SK-N-SH treated with all-trans-retinoic acid at 6 μM for 48 hours (cell line): ENCODE measurements around the gene ZMAT3.

Experiments
- ATAC-seq: fragments of 200-7000 bp; cut with Tn5 transposase; 3 replicates; pipeline ENCODE4 v1.9.1; 2020; ENCODE audit warnings: mild to moderate bottlenecking, moderate library complexity
- ARNTL ChIP-seq: fragments of 450-650 bp; formaldehyde crosslinking; IDR thresholded peaks from 2 replicates; pipeline ENCODE4 v1.5.0; 2020; ENCODE audit warnings: low read depth, mild to moderate bottlenecking, moderate library complexity, borderline replicate concordance
- BACH2 ChIP-seq: fragments of 250-450 bp; sonication (Bioruptor Pico); IDR thresholded peaks from 2 replicates; pipeline ENCODE4 v1.9.0; 2021; ENCODE audit warnings: mild to moderate bottlenecking, borderline replicate concordance
- CREB5 ChIP-seq: fragments of 250-450 bp; sonication (Bioruptor Pico); IDR thresholded peaks from 2 replicates; pipeline ENCODE4 v1.5.1; 2020; ENCODE audit warnings: low read depth, mild to moderate bottlenecking, moderate library complexity
- CSDC2 ChIP-seq: fragments of 250-450 bp; sonication (Bioruptor Pico); IDR thresholded peaks from 2 replicates; pipeline ENCODE4 v1.5.0; 2020; ENCODE audit warnings: mild to moderate bottlenecking, moderate library complexity
- CSRNP3 ChIP-seq: fragments of 250-450 bp; sonication (Bioruptor Pico); IDR thresholded peaks from 2 replicates; pipeline ENCODE4 v1.5.1; 2021; ENCODE audit warnings: mild to moderate bottlenecking, moderate library complexity
- ESRRG ChIP-seq: fragments of 250-450 bp; sonication (Bioruptor Pico); IDR thresholded peaks from 2 replicates; pipeline ENCODE4 v1.6.1; 2021; ENCODE audit warnings: mild to moderate bottlenecking
- GLIS3 ChIP-seq: fragments of 250-450 bp; sonication (Bioruptor Pico); IDR thresholded peaks from 2 replicates; pipeline ENCODE4 v1.5.0; 2020; ENCODE audit warnings: mild to moderate bottlenecking, moderate library complexity
- ISL1 ChIP-seq: fragments of 250-450 bp; sonication (Bioruptor Pico); IDR thresholded peaks from 2 replicates; pipeline ENCODE4 v2.1.2; 2022; ENCODE audit warnings: mild to moderate bottlenecking, moderate library complexity
- OSR1 ChIP-seq: fragments of 250-450 bp; sonication (Bioruptor Pico); IDR thresholded peaks from 2 replicates; pipeline ENCODE4 v1.8.0; 2022; ENCODE audit warnings: moderate library complexity, mild to moderate bottlenecking, inconsistent platforms
- PATZ1 ChIP-seq: fragments of 250-450 bp; sonication (Bioruptor Pico); IDR thresholded peaks from 2 replicates; pipeline ENCODE4 v1.8.0; 2020; ENCODE audit warnings: mild to moderate bottlenecking, moderate library complexity, borderline replicate concordance
- PPARA ChIP-seq: fragments of 250-450 bp; sonication (Bioruptor Pico); IDR thresholded peaks from 2 replicates; pipeline ENCODE4 v1.5.0; 2020; ENCODE audit warnings: mild to moderate bottlenecking, borderline replicate concordance
- RARB ChIP-seq: fragments of 250-450 bp; sonication (Bioruptor Pico); IDR thresholded peaks from 2 replicates; pipeline ENCODE4 v1.8.0; 2021; ENCODE audit warnings: mild to moderate bottlenecking, moderate library complexity
- SNAI2 ChIP-seq: fragments of 250-450 bp; sonication (Bioruptor Pico); IDR thresholded peaks from 2 replicates; pipeline ENCODE4 v1.5.0; 2020; ENCODE audit warnings: mild to moderate bottlenecking, moderate library complexity
- TCF4 ChIP-seq: fragments of 250-450 bp; sonication (Bioruptor Pico); IDR thresholded peaks from 2 replicates; pipeline ENCODE4 v1.8.0; 2021; ENCODE audit warnings: mild to moderate bottlenecking, moderate library complexity, borderline replicate concordance
- TOX ChIP-seq: fragments of 250-450 bp; sonication (Bioruptor Pico); IDR thresholded peaks from 2 replicates; pipeline ENCODE4 v1.8.0; 2021; ENCODE audit warnings: mild to moderate bottlenecking, moderate library complexity, borderline replicate concordance
- ZC3H10 ChIP-seq: fragments of 250-450 bp; sonication (Bioruptor Pico); IDR thresholded peaks from 2 replicates; pipeline ENCODE4 v1.5.1; 2021; ENCODE audit warnings: mild to moderate bottlenecking, moderate library complexity
- ZFP30 ChIP-seq: fragments of 450-650 bp; formaldehyde crosslinking; IDR thresholded peaks from 2 replicates; pipeline ENCODE4 v1.5.0; 2022; ENCODE audit warnings: mild to moderate bottlenecking, moderate library complexity
- ZNF565 ChIP-seq: fragments of 450-650 bp; formaldehyde crosslinking; conservative IDR thresholded peaks from 2 replicates; pipeline ENCODE4 v1.5.0; 2020; ENCODE audit warnings: low read depth, mild to moderate bottlenecking, moderate library complexity
- ZNF70 ChIP-seq: fragments of 450-650 bp; formaldehyde crosslinking; IDR thresholded peaks from 2 replicates; pipeline ENCODE4 v1.5.0; 2020; ENCODE audit warnings: mild to moderate bottlenecking, moderate library complexity
- ZNF8 ChIP-seq: fragments of 450-650 bp; formaldehyde crosslinking; IDR thresholded peaks from 2 replicates; pipeline ENCODE4 v1.5.0; 2020; ENCODE audit warnings: mild to moderate bottlenecking, moderate library complexity
- TF ChIP-seq, protein P1 (sequence below): fragments of 250-450 bp; sonication (Bioruptor Pico); IDR thresholded peaks from 2 replicates; pipeline ENCODE4 v1.5.0; 2020; ENCODE audit warnings: mild to moderate bottlenecking, moderate library complexity

Gene ZMAT3

GRCh38 chr3:179108086-179108485, 36.5 kb upstream of the ZMAT3 start:
- peak; percentile 92 for ATAC-seq
- no peak for TF ChIP-seq CREB5
- TF ChIP-seq, protein P1, sequence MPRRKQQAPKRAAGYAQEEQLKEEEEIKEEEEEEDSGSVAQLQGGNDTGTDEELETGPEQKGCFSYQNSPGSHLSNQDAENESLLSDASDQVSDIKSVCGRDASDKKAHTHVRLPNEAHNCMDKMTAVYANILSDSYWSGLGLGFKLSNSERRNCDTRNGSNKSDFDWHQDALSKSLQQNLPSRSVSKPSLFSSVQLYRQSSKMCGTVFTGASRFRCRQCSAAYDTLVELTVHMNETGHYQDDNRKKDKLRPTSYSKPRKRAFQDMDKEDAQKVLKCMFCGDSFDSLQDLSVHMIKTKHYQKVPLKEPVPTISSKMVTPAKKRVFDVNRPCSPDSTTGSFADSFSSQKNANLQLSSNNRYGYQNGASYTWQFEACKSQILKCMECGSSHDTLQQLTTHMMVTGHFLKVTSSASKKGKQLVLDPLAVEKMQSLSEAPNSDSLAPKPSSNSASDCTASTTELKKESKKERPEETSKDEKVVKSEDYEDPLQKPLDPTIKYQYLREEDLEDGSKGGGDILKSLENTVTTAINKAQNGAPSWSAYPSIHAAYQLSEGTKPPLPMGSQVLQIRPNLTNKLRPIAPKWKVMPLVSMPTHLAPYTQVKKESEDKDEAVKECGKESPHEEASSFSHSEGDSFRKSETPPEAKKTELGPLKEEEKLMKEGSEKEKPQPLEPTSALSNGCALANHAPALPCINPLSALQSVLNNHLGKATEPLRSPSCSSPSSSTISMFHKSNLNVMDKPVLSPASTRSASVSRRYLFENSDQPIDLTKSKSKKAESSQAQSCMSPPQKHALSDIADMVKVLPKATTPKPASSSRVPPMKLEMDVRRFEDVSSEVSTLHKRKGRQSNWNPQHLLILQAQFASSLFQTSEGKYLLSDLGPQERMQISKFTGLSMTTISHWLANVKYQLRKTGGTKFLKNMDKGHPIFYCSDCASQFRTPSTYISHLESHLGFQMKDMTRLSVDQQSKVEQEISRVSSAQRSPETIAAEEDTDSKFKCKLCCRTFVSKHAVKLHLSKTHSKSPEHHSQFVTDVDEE = no peak
- TF ChIP-seq ZNF70 (CRISPR knock-in tag) = no peak
- no peak for TF ChIP-seq RARB (CRISPR knock-in tag)
- 0 out of 2 replicates have a peak, but pooled peaks have one; percentile 12 for TF ChIP-seq ISL1
- no peak for TF ChIP-seq ZNF8 (CRISPR knock-in tag)
- TF ChIP-seq ZFP30 = no peak

- TF ChIP-seq GLIS3 (CRISPR knock-in tag) = no peak
- TF ChIP-seq CREB5 = no peak
- no peak for TF ChIP-seq BACH2
- TF ChIP-seq ZNF70 (CRISPR knock-in tag) = no peak
- TF ChIP-seq ZNF565 (CRISPR knock-in tag) = no peak
- no peak for TF ChIP-seq ESRRG (CRISPR knock-in tag)
- TF ChIP-seq ZC3H10 (CRISPR knock-in tag) = no peak
- no peak for TF ChIP-seq ISL1
- no peak for TF ChIP-seq TOX
- TF ChIP-seq, protein P1 = no peak
- TF ChIP-seq SNAI2 (CRISPR knock-in tag) = no peak
- no peak for TF ChIP-seq RARB (CRISPR knock-in tag)
- no peak for TF ChIP-seq OSR1 (CRISPR knock-in tag)
These were observed 36.0 kb upstream of the ZMAT3 start for GRCh38 chr3:179107617-179108016.

DNA sequence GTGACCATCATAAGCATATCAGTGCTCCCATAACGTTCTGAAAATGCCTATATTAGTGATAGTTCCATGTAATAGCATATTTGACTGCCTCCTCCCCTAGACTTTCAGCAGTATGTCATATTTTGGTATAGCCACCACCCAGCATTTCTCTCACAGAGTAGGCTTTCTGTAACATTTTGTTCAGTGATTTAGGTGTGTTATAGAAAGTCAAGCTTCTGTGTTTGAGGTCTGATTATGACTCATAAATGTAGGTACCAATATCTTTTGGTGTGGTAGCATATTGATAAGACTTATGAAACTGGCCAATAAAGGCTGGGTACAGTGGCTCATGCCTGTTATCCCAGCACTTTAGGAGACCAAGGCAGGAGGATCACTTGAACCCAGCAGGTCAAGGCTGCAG, 34.3 kb upstream of the ZMAT3 start:
- no peak for ATAC-seq
- no peak for TF ChIP-seq ZNF565 (CRISPR knock-in tag)
- TF ChIP-seq CSRNP3 (CRISPR knock-in tag) = no peak
- no peak for TF ChIP-seq CREB5
- TF ChIP-seq TOX = no peak
- no peak for TF ChIP-seq ZNF70 (CRISPR knock-in tag)
- no peak for TF ChIP-seq ZFP30
- no peak for TF ChIP-seq ARNTL (CRISPR knock-in tag)
- no peak for TF ChIP-seq ZC3H10 (CRISPR knock-in tag)
- TF ChIP-seq ESRRG (CRISPR knock-in tag) = no peak
- TF ChIP-seq RARB (CRISPR knock-in tag) = no peak
- TF ChIP-seq ISL1 = no peak
- no peak for TF ChIP-seq PPARA (CRISPR knock-in tag)
- no peak for TF ChIP-seq CSDC2 (CRISPR knock-in tag)
- no peak for TF ChIP-seq PATZ1 (CRISPR knock-in tag)
- TF ChIP-seq OSR1 (CRISPR knock-in tag) = no peak
- no peak for TF ChIP-seq TCF4

More at GRCh38 chr3:179107617-179108016, 36.0 kb upstream of the ZMAT3 start:
- 0 out of 3 replicates have a peak, but pooled peaks have one; percentile 13 for ATAC-seq
